SK-N-SH treated with all-trans-retinoic acid at 6 μM for 48 hours (cell line): Measurements from ENCODE around the gene FNDC3A.

Experiments used
- ATAC-seq: fragments of 200-7000 bp; cut with Tn5 transposase; 3 replicates; pipeline ENCODE4 v1.9.1; 2020; ENCODE audit warnings: mild to moderate bottlenecking, moderate library complexity
- ARNTL ChIP-seq: fragments of 450-650 bp; formaldehyde crosslinking; IDR thresholded peaks from 2 replicates; pipeline ENCODE4 v1.5.0; 2020; ENCODE audit warnings: low read depth, mild to moderate bottlenecking, moderate library complexity, borderline replicate concordance
- BACH2 ChIP-seq: fragments of 250-450 bp; sonication (Bioruptor Pico); IDR thresholded peaks from 2 replicates; pipeline ENCODE4 v1.9.0; 2021; ENCODE audit warnings: mild to moderate bottlenecking, borderline replicate concordance
- CSRNP3 ChIP-seq: fragments of 250-450 bp; sonication (Bioruptor Pico); IDR thresholded peaks from 2 replicates; pipeline ENCODE4 v1.5.1; 2021; ENCODE audit warnings: mild to moderate bottlenecking, moderate library complexity
- ESRRG ChIP-seq: fragments of 250-450 bp; sonication (Bioruptor Pico); IDR thresholded peaks from 2 replicates; pipeline ENCODE4 v1.6.1; 2021; ENCODE audit warnings: mild to moderate bottlenecking
- GLIS3 ChIP-seq: fragments of 250-450 bp; sonication (Bioruptor Pico); IDR thresholded peaks from 2 replicates; pipeline ENCODE4 v1.5.0; 2020; ENCODE audit warnings: mild to moderate bottlenecking, moderate library complexity
- ISL1 ChIP-seq: fragments of 250-450 bp; sonication (Bioruptor Pico); IDR thresholded peaks from 2 replicates; pipeline ENCODE4 v2.1.2; 2022; ENCODE audit warnings: mild to moderate bottlenecking, moderate library complexity
- OSR1 ChIP-seq: fragments of 250-450 bp; sonication (Bioruptor Pico); IDR thresholded peaks from 2 replicates; pipeline ENCODE4 v1.8.0; 2022; ENCODE audit warnings: moderate library complexity, mild to moderate bottlenecking, inconsistent platforms
- POU6F1 ChIP-seq: fragments of 250-450 bp; sonication (Bioruptor Pico); IDR thresholded peaks from 2 replicates; pipeline ENCODE4 v1.8.0; 2021; ENCODE audit warnings: low read depth, mild to moderate bottlenecking, moderate library complexity, borderline replicate concordance
- PPARA ChIP-seq: fragments of 250-450 bp; sonication (Bioruptor Pico); IDR thresholded peaks from 2 replicates; pipeline ENCODE4 v1.5.0; 2020; ENCODE audit warnings: mild to moderate bottlenecking, borderline replicate concordance
- RARB ChIP-seq: fragments of 250-450 bp; sonication (Bioruptor Pico); IDR thresholded peaks from 2 replicates; pipeline ENCODE4 v1.8.0; 2021; ENCODE audit warnings: mild to moderate bottlenecking, moderate library complexity
- SNAI2 ChIP-seq: fragments of 250-450 bp; sonication (Bioruptor Pico); IDR thresholded peaks from 2 replicates; pipeline ENCODE4 v1.5.0; 2020; ENCODE audit warnings: mild to moderate bottlenecking, moderate library complexity
- TCF4 ChIP-seq: fragments of 250-450 bp; sonication (Bioruptor Pico); IDR thresholded peaks from 2 replicates; pipeline ENCODE4 v1.8.0; 2021; ENCODE audit warnings: mild to moderate bottlenecking, moderate library complexity, borderline replicate concordance
- TOX ChIP-seq: fragments of 250-450 bp; sonication (Bioruptor Pico); IDR thresholded peaks from 2 replicates; pipeline ENCODE4 v1.8.0; 2021; ENCODE audit warnings: mild to moderate bottlenecking, moderate library complexity, borderline replicate concordance
- TSHZ2 ChIP-seq: fragments of 250-450 bp; sonication (Bioruptor Pico); IDR thresholded peaks from 2 replicates; pipeline ENCODE4 v1.5.0; 2020; ENCODE audit warnings: mild to moderate bottlenecking, moderate library complexity
- ZC3H10 ChIP-seq: fragments of 250-450 bp; sonication (Bioruptor Pico); IDR thresholded peaks from 2 replicates; pipeline ENCODE4 v1.5.1; 2021; ENCODE audit warnings: mild to moderate bottlenecking, moderate library complexity
- ZFP3 ChIP-seq: fragments of 250-450 bp; sonication (Bioruptor Pico); IDR thresholded peaks from 2 replicates; pipeline ENCODE4 v1.5.0; 2020; ENCODE audit warnings: mild to moderate bottlenecking, moderate library complexity
- ZFP30 ChIP-seq: fragments of 450-650 bp; formaldehyde crosslinking; IDR thresholded peaks from 2 replicates; pipeline ENCODE4 v1.5.0; 2022; ENCODE audit warnings: mild to moderate bottlenecking, moderate library complexity
- ZNF565 ChIP-seq: fragments of 450-650 bp; formaldehyde crosslinking; conservative IDR thresholded peaks from 2 replicates; pipeline ENCODE4 v1.5.0; 2020; ENCODE audit warnings: low read depth, mild to moderate bottlenecking, moderate library complexity
- ZNF70 ChIP-seq: fragments of 450-650 bp; formaldehyde crosslinking; IDR thresholded peaks from 2 replicates; pipeline ENCODE4 v1.5.0; 2020; ENCODE audit warnings: mild to moderate bottlenecking, moderate library complexity

Gene FNDC3A

GRCh38 chr13:49206641-49207040 lies 230.9 kb downstream of the FNDC3A start (continued):
- no peak for TF ChIP-seq TSHZ2
- no peak for TF ChIP-seq RARB

- ATAC-seq, result no peak
- TF ChIP-seq OSR1 (CRISPR knock-in tag) (no peak), ZC3H10 (CRISPR knock-in tag) (no peak), SNAI2 (CRISPR knock-in tag) (no peak), TOX (CRISPR knock-in tag) (no peak), TSHZ2 (no peak), ISL1 (no peak), ZNF565 (CRISPR knock-in tag) (no peak), RARB (no peak), BACH2 (CRISPR knock-in tag) (no peak), TCF4 (CRISPR knock-in tag) (no peak), ARNTL (no peak), ZFP30 (CRISPR knock-in tag) (no peak), ZNF70 (no peak), CSRNP3 (CRISPR knock-in tag) (no peak), PPARA (no peak), POU6F1 (CRISPR knock-in tag) (no peak)
Measured at GRCh38 chr13:49208619-49209018, 232.9 kb downstream of the FNDC3A start.

- no peak for ATAC-seq
- TF ChIP-seq ESRRG (CRISPR knock-in tag), result no peak
- no peak for TF ChIP-seq GLIS3 (CRISPR knock-in tag)
- no peak for TF ChIP-seq PPARA
Measured at GRCh38 chr13:49210114-49210513, 234.4 kb downstream of the FNDC3A start.

- ATAC-seq, result no peak
- TF ChIP-seq PPARA (no peak), ZNF565 (CRISPR knock-in tag) (no peak), RARB (no peak), TSHZ2 (no peak), ZFP3 (CRISPR knock-in tag) (no peak), OSR1 (CRISPR knock-in tag) (no peak), ARNTL (no peak), TOX (CRISPR knock-in tag) (no peak), CSRNP3 (CRISPR knock-in tag) (no peak), ZFP30 (CRISPR knock-in tag) (no peak)
Measured at GRCh38 chr13:49210669-49211068, 235.0 kb downstream of the FNDC3A start.
